Stimulated activated CD4-positive, alpha-beta T cell treated with anti-CD3 and anti-CD28 coated beads, Interleukin-4, amount 100 ng/mL, for 48 hours (primary cell): ENCODE measurements around the gene NCS1.

ENCODE experiments used
- DNase-seq, 2 donors: peaks; one replicate each; pipeline ENCODE4 v3.0.0-alpha.2; 2020; ENCODE audit warnings: low read depth in 2 of 2

The NCS1 gene

DNA sequence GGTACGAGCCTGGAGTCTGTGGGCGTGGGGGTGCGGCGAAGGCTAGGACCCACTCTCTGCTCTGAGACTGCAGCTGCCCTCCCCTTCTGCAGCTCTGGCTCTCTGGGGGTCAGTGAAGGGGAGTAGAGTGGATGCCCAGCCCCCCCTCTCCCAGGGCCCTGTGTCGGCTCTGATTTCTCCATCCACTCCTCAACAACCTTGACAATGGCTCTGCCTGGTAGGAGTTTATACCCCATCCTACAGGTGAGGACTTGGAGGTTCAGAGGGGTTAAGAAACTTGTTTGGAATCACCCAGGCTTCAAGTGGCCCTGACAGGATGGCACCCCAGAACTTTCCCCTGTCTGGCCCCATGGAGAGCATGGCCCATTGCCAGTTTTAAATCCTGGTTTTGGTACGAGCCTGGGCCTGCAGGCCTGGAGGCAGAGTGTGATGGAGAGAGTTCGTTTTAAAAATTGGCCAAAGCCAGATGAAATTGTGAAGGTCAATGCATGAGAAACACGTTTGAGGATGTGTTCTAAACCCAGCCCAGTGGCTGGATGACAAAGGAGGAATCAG, 22.3 kb downstream of the NCS1 start:
- DNase-seq: no peak

DNA sequence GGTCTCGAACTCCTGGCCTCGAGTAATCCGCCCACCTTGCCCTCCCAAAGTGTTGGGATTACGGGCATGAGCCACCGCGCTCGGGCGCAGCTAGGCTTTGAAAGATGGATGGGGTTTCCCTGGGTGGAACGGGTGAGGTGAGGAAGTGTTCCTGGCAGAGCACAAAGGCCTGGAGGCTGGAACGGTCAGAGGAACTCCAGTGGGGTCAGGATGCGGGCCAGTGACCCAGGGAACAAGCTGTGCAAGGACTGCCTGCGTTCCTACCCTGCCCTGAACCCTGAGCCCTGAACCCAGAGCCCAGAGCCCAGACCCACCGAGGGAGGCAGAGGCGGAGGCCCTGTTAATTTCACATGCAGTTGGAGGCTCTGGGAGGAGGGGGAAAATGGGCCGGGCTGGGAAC, 23.4 kb downstream of the NCS1 start:
- DNase-seq: no peak

DNA sequence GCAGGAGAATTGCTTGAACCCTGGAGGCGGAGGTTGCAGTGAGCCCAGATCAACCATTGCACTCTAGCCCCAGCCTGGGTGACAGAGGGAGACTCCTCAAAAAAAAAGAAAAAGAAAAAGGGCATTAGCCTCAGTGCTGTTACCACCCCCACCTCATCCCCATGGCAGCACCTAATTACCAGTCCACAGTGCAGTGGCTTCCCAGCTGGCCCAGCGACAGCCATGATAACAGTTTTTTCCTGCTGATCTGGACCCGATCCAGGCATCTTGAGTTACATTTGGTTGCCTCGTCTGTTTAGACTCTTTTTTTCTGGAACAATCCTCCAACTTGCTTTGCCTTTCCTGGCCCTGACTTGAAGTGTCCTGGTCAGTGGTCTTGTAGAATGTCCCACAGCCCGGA, 24.4 kb downstream of the NCS1 start:
- DNase-seq: no peak

DNA sequence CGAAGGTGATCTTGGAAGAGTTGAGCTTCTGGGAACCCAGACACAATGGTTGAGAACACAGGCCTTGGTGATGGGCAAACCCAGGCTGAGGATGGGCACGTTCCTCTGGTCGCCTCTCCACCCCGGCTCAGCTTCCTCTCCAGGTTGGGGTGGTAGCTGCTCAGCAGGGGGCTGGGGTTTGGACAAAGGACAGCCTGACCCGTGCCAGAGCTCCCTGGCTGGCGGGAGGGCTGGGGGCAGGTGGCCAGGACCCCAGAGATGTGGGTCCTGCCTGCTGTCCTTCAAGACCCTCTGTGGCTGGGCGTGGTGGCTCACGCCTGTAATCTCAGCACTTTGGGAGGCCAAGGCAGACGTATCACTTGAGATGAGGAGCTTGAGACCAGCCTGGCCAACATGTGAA, 25.2 kb downstream of the NCS1 start:
- DNase-seq: no peak

DNA sequence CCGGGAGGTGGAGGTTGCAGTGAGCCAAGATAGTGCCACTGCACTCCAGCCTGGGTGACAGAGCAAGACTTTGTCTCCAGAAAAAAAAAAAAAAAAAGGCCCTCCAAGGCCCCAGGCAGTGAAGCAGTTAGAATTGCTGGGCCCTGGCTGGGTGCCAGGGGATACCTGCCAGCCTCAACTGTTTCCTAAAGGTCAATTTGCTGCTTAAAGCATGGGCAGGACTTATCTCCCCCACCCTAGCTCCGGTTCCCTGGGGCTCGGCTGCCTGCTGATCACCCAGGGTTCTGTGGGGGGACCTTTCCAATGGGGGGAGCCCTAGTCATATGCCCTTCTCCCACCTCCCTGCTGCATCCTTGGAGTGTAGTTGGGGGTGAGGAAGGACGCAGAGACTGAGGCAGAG, 25.7 kb downstream of the NCS1 start:
- no peak for DNase-seq

DNA sequence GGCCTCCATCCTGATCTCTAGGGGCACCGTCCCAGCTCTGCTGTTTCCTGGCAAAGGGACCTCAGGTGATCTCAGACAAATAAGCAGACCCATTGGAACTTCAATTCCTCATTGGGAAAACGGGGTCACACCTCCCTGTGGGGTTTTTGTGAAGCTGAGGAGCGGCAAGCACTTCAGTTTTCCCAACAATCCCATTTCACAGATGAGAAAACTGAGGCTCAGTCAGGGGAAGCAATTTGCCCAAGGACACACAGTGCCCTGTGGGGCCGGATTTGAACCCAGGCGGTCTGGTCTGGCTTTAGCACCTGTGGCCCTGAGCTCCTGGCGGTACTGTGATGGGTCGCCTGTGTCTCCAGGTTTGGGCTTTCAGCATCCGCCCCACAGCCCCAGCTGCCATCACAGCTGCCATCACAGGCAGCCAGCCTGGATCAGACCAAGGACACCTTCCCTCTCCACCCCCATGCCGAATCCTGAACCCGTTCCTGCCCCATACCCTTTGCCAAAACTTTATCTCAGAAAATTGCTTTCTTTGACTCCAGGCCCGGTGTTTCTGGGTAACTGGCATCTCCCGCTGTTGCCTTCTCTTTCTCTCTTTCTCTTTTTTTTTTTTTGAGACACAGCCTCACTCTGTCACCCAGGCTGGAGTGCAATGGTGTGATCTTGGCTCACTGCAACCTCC, 26.4 kb downstream of the NCS1 start:
- no peak for DNase-seq

DNA sequence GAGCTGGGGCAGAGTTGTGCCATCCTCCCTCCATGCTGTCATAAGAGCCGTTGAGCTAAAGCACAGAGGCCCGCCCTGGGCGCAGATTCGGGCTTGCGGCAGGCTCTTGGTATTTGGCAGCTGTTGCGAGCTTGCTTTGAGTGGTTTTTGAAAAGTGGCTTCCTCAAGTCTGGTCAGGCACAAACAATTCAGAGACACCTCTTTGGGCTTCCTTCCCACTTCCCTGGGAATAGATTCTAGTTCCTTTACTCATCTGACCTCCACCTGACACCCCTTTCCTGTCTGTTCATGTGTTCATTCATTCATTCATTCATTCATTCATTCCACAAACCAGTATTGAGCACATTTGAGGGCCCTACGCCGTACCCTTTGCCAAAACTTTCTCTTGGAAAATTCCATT, 27.4 kb downstream of the NCS1 start:
- no peak for DNase-seq

DNA sequence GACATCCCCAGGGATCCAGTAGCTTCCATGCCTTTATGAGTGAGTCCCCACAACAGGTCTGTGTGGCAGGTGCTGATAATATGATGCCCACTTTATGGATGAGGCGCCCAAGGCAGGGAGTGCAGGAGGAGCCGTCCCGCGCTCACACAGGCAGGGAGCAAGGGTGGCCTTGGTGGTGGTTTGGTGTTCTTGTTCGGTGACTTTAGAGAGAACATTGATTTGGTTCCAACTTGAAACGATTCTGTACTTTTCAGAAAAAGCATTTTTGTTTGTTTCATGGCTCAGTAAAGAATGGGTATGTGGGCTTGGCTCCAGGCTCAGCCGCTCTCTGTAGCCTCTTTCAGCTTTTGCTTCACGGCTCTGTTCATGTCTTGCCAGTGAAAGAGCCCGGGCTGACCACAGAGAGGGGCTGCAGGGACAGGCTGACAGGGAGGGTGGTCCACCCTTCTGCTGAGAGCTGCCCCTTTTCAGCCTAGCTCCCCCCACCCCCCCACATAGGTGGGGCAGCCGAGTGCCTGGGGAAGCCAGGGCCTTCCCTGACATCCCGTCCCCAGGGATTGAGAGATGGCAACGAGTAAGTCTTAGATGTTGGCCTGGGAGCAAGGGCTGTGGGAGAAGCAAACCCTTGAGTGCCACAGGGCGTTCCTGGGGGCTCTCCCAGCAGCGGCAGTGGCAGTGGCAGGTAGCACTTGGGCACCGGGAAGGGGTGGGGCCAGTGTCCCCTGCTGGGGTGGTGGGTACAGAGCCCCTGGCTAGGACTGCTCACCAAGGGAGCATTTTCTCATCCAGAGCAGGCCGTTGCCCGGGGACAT, 28.0 kb downstream of the NCS1 start:
- DNase-seq: no peak

DNA sequence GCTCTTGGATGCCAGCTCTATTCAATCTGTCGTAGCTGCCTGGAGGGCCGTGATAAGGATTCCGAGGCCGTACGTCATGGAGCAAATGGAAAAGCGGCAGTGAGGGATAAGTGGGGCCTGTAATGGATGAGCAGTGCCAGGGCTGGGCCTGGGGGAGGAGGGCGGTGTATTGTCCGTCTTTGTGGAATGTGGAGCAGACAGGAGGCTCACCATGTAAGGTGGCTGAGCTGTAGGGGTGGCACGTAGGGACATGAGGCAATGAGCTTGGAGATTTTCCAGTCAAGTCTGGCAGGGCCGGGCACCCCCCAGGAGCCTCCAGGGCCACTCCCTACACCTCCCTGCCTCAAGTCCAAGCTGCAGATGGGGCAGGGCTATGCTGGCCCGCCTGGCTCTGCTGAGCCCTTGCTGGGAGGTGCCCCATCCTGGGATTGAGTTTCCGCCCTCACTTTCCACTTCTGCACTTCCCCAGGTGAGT, 29.2 kb downstream of the NCS1 start:
- no peak for DNase-seq

DNA sequence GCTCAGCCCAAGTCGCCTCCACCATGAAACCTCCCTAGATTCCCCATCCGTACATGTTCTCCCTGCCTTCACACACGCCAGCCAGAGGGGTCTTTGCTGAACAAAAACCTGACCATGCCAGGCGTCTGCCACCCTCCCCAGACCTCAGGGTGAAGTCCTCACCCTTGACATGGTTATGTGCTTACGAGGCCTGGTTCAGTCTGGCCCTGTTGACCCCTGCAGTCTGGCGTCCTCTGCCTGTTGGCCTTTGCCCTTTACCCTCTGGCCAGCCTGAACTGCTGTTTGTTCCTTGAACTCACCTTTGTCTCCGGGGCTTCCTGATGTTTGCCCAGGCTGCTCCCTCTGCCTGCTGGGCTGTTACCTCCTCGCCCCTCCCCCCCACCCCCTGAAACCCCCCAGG, 29.8 kb downstream of the NCS1 start:
- no peak for DNase-seq

DNA sequence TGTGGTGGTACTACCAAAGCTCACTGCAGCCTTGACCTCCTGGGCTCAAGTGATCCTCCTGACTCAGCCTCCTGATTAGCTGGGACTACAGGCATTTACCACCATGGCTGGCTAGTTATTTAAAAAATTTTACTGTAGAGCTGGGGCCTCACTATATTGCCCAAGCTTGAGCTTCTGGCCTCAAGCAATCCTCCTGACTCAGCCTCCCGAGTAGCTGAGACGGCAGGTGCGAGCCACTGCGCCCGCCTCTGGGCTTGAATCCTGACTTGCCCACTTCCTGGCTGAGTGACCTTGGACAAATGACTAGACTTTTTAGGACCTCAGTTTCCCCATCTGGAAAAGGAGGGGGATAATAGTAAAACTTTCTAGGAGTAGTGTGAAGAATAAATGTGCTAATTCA, 32.1 kb downstream of the NCS1 start:
- no peak for DNase-seq

DNA sequence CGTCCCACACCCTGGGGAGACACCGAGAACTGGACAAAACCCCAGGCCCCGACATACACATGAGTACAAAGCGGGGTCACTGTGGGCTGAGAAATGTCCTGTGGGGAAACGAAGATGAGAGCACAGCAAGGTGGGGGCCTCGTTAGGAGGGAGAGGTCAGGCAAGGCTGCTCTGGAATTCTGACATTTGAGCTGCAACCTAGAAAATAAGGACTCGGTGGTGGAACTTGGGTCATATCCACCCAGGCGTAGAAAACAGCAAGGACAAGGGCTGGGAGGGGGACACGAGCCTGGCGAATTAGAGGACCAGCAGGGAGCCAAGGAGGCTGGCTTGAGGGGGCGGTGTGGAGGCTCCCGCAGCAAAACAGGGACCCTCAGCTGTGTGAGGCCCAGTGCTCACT, 32.8 kb downstream of the NCS1 start:
- DNase-seq: no peak

DNA sequence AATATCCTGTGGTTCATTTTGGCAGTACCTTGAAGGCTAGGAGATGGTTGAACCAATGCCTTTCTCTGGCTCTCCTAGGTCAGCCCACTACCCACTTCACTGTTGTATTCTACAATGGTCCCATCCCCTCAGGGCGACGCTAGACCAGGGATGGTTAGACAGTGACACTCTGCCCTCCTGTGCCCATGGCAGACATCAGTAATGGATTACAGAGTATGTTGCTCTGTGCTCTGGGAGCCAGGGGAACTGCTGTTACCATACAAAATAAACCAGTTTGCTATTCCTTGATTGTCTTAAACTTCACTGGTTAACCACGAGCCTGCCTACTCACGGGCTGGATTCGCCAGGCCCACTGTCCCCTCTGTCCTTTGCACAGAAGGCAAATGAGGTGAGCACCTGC, 33.7 kb downstream of the NCS1 start:
- DNase-seq: no peak

DNA sequence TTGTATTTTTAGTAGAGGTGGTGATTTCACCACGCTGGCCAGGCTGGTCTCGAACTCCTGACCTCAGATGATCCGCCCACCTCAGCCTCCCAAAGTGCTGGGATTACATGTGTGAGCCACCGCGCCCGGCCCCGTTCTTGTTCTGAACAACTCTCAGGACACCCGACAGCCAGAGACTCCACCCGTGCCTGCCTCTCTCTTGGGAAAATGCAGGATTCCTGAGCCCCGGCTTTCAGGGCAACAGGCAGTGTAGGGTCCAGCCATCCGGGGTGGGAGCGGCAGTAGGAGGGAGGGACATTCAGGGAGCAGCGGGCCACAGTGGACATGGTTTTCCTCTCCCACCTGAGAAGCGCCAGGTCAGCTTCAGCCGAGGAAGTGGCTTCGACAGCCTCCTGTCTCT, 34.4 kb downstream of the NCS1 start:
- DNase-seq: no peak

DNA sequence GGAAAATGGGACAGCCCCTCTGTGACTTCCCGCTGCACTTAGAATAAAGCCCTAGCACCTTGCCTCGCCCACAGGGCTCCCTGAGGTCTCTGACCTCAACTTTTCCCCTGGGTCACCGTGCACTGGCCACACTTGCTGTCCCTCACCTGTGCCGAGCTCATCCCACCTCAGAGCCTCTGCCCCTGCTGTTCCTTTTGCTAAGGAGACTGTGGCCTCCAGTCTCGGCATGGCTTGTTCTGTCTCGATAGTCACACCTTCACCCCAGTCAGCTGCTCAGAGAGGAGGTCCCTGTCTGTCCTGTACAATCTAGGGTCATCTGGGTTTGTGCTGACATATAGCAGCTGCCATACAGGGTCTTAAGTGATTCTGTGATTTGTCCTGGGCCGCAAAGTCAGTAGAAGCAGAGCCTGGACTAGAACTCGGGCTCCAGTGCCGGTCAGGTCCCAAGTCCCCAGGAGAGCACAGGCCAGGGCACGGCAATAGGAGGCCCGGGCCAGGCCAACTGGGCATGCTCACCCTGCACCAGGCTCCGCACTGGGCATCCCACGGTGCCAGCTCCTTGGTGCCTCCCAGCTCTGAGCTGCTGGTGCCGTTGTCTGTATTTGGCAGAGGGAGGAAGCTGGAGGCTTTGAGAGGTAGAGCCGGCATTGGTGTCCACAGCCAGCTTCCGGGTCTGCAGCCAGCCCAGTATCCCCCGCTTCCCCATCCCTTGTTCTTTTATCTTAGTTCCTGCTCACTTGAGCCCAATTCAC, 35.2 kb downstream of the NCS1 start:
- no peak for DNase-seq

DNA sequence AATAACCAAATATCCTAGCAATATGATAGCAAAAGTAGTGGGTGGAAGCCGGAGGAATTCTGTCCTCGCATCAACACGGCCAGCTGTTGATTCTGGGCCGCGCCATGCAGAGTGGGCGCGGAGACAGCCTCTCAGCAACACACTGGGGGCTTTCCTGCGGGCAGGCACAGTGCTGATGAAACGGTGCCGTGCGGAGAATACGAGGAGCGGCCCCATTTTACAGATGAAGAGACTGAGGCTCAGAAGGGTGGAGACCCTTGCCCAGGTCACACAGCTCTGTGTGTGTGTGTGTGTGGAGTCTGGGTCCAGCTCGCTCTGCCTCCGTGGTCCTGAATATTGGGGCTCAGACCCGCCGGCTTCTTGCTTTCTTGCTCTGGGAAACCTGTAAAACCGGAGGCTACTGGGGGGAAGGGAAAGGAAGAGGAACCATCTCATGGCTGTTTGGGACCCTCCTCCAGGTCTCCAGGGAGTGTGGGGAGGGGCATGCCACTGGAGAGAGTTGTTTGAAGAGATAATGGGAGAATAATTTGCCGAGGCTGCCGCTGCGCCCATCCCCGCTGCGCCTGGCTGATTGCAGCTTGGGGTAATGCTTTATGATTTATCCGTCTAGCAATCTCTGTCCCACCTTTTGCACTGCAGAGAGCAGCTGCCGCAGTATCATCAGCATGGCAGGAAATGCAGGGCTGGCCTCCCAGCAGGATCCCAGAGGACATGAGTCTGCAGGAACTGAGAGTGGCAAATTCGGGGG, 36.6 kb downstream of the NCS1 start:
- DNase-seq: no peak

DNA sequence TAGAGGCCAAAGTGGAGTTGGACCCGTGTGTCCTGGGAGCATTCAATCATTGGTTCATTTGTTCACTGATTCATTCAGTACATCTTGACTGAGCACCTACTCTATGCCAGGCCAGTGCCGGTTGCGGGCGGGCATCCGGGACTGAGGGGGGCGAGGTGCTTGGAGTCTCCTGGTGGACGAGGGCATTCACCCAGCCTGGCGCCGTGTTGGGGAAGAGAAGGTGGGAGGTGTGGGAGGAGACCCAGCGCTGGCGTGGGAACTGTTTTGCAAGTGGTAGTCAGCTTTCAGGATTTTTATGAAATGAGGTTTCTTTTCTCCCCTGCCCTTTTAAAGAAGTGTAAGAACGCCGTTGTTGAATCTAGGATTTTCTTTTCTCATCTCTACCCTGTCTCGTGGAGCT, 37.2 kb downstream of the NCS1 start:
- no peak for DNase-seq

DNA sequence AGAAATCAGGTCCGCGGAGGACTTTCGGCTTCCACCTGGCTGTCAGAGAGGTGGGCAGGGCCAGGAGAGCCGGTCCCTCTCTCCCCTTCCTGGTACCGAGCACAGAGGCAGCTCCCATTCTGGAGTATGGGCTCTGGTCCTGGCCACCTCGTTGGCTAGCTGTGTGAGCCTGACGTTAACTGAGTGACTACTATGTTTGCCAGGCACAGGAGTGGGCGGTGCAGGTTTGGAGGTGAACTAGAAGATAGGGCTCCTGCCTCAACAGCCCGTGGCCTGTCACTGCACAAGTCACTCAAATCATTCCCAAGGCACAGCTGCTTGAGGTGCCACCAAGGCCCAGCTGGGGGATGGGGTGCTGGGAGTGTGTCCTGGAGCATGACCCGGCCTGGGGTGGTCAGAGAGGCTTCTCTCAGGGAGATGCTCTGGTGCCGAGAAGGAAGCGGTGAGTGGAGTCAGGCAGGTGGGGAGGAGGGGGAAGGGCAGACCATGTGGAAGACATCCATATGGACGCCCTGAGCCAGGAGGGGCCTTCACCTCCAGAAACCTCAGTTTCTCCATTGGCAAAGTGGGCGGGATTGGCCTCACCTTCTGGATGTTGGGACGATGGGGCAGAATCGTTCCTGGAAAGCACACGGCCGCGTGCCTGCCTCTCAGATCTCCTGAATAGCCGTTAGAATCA, 39.5 kb downstream of the NCS1 start:
- DNase-seq: no peak

DNA sequence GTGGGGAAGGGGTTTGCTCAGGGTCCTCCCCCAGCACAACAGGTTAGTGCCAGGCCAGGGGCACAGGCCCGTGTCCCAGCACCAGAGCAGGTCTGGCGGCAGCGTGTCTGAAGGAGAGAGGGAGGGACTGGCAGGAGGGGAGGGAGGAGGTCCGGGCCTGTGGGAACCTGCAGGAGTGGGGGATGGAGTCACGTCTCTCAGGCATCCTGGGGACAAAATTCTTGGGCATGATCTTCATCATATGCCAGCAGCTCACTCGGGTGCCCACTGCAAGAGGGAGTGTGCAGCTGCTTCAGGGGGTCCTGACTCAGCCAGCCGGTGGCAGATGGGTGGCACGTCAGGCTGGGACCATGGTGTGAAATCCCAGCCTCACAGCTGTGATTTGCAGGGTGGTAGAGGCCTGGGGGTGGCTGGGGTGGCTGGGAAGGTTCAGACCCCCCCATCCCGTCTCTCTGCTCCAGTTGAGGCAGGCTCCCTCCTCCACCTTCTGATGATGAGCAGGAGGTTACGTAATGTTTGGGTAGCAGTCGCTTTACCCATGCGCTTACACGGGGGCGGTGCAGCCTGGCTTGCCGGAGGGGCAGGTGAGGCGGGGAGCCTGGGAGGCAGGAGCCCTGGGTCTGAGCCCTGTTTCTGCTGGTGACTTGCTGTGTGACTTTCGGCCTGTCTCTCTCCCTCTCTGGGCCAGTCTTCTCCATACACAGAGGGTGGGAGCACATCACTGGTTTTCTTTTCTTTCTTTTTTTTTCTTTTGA, 40.5 kb downstream of the NCS1 start:
- no peak for DNase-seq
